IPS-NIHi7 (cell line): ENCODE results near the gene CTBP2.

Experiments
- DNase-seq: peaks from one replicate; pipeline ENCODE4 v3.0.0; 2012; ENCODE audit warnings: mixed read lengths; ENCODE audit errors: extremely low spot score

CTBP2 gene

GRCh38 chr10:125010362-125010761 is 150.0 kb downstream of the CTBP2 start:
- no peak for DNase-seq

- no peak for DNase-seq
Measured at GRCh38 chr10:125009661-125010161, 150.7 kb downstream of the CTBP2 start.

DNA sequence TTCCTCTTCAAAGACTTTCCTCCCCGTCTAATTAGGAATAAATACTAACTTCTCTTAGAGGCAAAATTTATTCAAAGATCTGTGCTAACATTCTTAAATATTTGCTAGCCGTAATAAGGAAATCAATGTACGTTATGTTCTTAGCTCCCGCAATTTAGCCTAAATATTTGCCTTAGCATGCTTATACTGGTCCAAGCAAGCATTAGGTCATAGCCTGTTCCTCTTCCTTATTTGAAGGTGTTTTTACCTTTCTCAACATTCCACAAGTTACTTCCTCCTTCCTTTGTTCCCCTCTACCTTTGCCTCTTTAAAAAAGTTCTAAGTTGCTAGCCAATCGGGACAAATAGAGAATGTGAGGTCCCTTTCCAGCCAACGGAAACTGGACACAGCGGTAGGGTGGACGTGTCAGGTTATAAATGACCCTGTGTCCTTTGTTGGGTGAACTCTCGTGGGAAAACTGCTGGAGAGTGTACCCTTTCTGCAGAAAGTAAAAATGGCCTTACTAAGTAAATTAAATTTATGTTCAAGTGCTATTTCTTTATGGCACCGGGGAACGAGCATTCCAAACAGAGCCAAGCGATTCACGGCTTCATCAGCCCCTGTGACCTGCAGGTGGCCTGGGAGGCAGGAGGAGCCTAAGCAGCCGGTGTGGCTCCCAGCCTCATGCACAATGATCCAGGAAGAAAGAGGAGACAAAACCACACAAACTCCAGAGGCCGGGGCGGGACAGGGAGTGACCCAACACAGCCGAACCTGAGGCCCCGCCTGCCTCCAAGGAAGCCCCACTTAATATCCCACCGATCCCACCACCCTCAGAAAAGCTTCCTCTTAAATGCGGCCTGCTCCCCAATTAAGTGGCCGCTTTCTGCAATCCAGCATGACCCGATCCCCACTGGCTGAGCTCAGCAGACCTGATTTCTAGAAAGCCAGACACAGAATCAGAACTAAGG is 151.4 kb downstream of the CTBP2 start:
- DNase-seq: peak; percentile 53

DNA sequence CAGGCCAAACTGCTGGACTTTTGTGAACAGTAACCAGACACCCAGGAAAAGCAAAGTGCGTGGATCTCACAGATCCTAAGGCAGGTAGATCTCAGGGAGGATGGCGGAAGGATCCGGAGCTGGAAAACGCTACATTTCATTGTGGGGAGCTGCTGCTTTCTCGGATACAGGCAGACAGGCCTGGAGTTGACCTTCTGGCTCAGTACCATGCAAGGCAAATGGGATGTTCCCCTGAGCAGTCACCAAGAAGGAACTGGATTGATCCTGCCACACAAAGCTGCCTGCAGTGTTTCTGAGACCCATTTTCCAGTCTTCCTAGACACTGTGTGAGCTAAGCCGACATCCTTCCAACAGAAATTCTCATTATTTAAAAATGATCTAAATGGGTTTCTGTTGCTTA is 152.9 kb downstream of the CTBP2 start:
- no peak for DNase-seq

GRCh38 chr10:125006921-125007426 is 153.4 kb downstream of the CTBP2 start:
- DNase-seq: no peak

DNA sequence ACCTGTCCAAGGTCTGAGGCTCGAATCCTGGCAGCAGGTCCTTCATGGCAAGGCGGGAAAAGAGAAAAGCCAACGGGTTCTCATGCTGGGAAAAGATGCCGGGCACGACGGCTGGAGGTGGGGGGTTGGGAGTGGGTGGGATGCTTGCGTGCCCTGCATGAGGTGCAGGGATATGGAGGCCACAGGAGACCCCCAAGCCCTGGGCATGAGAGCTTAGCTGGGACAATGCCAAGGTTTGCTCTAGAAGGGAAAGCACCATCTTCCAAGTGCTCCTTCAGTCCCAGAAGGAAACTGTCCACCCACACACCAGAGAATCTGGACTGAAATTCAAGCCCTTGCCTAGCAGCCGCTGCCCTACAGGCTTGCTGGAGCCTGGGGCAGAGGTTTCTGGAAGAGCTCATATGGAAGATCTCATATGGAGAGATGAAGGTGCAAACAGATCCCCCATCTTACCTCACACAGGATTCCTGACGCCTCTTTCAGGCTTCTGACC is 154.1 kb downstream of the CTBP2 start:
- no peak for DNase-seq

GRCh38 chr10:125005312-125006187 is 154.8 kb downstream of the CTBP2 start:
- no peak for DNase-seq

GRCh38 chr10:125004571-125005311 is 155.6 kb downstream of the CTBP2 start:
- no peak for DNase-seq

DNA sequence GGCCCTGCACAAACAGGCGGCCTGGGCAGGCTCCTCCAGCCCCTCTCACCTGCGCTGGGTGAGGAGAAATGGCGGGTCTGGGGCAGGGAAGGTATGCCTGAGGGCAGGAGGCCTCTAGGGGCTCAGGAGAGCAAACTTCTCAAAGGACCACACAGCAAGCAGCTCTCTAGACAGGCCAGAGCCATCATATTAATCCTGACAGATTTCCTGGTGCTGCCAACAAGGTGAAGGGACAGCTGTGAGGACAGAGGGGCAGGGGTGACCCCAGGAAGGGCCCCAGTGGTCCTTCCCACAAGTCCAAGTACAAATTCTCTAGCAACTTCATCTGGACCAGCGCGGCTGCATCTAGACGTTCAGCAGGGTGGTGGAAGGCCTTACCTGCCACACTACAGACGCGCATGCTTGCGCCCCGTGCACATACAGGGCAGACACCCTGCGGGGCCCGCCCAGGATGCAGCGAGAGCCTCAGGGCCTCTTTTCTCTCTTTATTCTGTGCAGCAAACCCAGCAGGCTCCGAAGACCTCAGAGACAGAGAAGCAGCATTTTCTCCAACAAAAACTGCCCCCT is 156.4 kb downstream of the CTBP2 start:
- DNase-seq: no peak

DNA sequence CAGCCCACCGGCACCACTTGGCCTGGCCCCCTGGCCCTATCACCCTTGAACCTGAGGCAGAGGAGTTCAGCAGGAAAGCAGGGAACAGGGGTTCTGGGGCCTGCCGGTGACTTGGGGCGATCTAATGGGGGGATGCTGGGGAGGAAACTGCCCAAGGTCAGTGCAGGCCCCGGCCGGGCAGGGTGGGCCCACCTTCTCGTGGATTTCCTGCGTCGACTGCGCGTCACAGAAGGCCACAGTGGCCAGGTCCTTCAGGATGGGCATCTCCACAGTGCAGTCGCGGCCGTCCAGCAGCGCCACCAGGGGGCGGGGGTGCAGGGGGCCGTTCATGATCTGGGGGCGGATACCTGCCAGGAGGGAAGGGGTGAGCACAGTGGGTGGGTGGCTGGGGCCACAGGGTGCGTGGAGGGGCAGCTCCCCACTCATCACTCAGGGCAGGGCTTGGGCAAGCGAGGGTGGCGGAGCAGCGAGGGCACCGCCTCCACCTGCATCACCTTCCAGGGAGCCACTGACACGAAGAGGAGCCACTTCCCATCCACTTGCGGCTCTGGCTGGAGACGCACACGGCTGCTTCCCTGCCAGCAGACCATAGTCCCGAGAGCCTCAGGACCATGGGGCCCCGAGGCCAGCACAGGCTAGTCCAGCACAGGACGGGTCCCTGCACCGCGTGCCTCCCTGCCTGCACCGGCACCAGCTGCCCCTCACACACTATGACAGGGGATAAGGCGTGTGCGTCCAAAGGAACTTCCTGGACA is 157.0 kb downstream of the CTBP2 start:
- no peak for DNase-seq

- no peak for DNase-seq
Measured at GRCh38 chr10:125002423-125003145, 157.8 kb downstream of the CTBP2 start.

DNA sequence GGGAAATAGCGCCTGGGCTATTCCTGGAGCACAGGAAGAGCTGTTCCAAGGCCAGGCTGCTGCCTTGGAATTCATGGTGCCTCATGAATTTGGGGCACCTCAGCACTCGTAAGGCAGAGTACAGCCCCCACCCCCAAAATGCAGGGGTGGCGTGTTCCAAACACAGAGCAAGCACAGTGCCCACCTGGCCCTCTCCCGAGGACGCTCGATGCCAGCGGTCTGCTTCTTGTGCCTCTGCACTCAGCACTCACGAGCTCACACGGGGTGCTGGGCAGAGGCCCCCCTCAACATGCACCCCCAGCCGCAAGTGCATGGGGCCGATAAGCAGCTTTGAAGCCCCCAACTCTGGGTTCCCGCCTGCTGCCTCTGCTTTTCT is 158.3 kb downstream of the CTBP2 start:
- no peak for DNase-seq

GRCh38 chr10:125001313-125002046 is 158.9 kb downstream of the CTBP2 start:
- DNase-seq: no peak

DNA sequence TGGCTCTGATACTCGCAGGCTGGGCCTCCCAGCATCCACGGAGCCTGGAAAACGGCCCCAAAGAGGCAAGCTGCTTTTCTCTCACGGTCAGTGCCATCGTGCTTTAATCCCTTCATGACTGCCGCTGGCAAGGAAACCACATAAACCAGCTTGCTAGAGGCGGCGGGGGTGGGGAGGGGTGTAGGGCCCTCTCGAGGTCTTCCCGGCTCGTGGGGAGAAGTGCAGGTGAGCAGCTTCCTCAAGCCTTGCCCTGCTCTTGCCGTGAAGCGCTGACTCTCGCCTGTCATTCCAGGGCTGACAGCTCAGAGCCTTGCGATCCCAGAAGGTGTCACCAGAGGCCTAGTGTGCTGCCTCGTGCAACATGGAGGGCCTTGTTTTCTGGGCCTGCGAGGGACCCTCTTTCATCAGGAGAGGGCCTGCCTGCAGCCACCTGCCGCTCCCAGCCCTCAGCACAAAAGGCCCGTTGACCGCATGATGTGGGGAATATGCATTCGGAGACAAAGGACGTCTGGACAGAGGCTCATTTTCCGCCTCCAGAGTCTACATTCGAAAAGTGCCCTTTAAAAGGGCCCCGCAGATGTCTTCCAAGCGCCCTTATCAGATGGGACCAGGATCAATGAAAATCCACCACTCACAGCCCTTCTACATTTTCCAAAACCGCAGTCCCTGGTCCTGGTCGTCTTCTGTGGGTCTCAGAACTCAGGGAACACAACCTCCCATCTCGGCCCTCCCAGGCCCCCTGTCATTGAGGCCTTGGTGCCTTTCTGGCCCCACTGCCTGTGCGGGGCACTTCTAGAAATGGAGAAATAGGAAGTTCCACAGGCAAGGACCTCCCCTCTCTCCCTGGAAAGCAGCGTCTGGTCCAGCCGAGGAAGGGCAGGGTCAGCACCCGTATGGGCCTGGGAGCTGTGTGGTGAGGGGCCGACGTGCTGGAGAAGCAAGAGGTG is 159.7 kb downstream of the CTBP2 start:
- peak; percentile 40 for DNase-seq

GRCh38 chr10:124999433-125000365 is 160.7 kb downstream of the CTBP2 start:
- DNase-seq: no peak

DNA sequence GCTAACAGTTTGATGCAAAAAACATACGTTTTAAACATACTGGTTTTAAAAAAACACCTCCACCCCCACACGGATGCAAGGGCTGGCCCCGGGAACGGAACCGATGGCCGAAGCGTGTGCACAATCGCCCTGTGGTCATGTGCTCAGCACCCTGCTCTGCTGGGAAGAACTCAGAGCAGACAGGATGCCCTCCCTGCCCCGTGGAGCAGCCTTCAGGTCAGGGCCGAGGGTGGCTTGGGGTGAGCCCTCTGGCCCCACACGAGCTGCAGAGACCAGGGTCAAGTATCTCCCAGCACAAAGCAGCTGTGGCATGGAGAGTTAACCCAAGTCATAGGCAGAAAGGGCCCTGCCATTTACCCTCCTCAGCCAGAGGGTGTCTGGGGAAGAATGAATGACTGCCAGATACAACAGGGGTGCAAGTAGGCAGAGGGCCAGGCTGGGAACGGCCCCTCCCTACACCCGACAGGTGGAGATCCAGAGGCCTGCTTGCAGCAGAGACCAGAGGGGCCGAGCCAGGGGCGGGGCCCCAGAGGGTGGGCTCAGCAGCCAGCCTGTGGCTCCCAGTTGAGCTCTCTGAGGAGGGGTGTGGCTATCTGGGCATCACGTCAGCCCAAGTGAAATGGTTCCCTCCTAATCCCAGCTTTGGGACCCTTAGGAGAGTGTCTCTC is 161.6 kb downstream of the CTBP2 start:
- no peak for DNase-seq
